SW480 (cell line): ENCODE results near the gene ZCCHC10.
"Not testable (repeated sequence)": the region's sequence is repeated elsewhere in the genome, so short reads cannot be mapped to it uniquely, and the experiment has no call there.

Experiments
- DNase-seq: peaks from one replicate; pipeline ENCODE4 v3.0.0-alpha.2; 2016; ENCODE audit warnings: low spot score

Gene ZCCHC10

DNA sequence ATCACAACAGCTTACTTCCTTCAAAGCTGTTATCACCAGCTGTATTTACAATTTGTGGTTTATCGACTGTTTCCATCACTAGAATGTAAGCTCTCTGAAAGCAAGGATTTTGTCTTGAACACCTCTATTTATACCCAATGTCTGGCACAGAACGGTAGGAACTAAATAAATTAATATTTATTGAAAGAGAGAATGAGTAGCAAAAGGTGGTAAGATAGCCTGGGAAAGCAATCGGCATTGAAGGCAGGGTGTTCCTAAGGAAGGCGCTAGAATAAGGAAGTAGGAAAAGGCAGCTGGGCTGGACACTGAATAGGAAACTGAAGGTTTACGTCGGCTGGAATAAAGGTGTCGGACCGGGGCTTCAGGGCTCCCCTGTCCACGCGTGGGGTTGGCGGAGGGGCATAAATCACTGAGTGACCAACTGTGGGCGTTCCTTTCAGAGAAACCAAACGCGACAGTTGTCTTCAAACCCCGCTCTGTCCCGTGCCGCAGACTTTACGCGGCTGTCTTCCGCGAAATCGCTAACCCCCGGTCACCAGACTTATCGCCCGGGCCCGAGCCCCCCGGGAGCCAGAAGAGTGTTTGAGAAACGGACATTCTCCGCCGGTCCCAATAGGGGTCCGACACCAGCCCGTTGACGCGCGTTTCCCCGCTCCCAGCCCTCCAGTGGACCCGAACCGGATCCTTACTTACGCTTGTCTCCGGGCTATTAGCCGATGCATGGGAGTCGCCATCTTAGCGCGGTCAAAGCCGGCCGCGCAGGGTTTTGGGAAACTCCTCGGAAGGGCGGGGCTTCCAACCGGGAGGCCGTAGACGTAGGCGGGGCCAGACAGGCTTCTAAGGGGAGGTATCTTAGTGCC is at the start of gene ZCCHC10:
ZCCHC10 (minus strand) TSS at position 746 of the 860 bp plus-strand sequence; CDS start at position 734, 12 bp downstream.
- DNase-seq = peak; percentile 88

DNA sequence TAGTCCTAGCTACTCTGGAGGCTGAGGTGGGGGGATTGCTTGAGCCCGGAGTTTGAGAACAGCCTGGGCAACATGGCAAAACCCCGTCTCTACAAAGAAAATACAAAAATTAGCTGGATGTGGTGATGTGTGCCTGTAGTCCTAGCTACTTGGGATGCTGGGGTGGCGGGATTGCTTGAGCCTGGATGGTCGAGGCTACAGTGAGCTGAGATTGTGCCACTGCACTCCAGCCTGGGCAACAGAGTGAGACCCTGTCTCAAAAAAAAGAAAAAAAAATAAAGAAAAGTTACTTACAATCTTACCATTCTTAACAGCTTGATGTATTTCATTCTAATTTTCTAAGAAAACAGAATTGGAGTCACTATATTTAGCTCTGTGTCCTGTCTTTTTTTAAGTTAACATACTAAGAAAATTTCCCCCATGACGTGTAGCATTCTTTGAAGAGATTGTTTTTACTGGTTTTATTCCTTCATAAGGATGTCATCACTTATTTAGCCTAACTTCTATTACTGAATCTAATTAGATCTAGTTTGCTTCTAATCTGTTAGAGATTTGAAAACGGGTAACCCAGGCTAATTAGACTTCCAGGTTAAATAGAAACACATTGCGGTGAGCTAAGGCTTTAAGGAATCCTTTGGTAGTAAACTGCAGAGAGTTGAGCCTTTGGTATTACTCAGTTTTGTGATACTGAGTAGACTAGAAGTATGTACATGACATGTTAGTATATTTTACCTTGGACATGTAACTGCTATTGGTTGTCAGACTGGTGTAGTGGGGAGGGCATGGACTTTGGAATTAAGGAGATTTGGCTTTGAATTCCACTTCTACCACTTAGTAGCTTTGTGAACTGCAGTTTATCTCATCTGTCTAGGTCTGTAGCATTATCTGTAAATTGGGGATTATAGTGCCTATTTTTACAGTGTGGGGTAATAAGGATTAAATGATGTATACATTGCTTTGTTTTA is 49.5 kb upstream of the ZCCHC10 start:
- no peak for DNase-seq

- peak; percentile 67 for DNase-seq
Measured at GRCh38 chr5:133072021-133072420, 45.7 kb upstream of the ZCCHC10 start.

- no peak for DNase-seq
Measured at GRCh38 chr5:133066045-133066444, 39.7 kb upstream of the ZCCHC10 start.

DNA sequence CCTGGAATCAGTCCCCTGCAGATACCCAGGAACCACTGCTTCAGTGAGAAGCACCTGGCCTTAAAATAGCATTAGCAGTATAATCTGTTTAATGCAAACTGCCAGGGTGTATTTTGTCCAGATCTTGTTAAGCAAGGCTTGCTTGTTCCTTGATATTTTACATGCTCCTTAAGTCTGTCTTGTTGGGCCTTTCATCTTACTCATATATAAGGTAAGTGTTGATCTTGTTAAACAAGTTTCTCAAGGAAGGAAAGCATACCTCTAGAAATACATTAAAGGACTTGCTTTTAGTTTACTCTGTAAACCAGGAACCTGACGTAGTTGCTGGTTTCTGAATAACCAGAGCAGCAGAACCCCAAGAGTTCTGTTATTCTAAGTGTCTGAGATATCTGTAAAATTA is 39.1 kb upstream of the ZCCHC10 start:
- DNase-seq = no peak

GRCh38 chr5:133063965-133064364 is 37.6 kb upstream of the ZCCHC10 start:
- DNase-seq = no peak

DNA sequence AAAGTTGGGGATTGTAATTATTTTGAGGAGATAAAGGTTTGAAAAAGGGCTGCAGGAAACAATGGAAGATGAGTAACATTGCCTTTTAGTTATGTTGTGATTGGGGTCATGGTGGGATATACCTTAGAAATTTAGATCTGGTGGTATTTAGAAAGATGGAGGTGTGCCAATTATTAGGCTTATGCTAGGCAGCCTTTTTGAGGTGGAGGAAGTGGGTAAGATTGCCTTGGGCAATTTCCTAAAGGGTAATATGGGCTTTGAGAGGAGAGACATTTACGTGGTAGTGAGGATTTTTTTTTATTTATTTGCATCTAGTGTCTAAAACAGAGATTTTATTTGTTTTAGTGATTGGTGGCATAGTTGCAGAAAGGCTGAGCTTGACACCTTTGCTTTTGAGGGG is 35.9 kb upstream of the ZCCHC10 start:
- DNase-seq = no peak

GRCh38 chr5:133059621-133060020 is 33.3 kb upstream of the ZCCHC10 start:
- no peak for DNase-seq

DNA sequence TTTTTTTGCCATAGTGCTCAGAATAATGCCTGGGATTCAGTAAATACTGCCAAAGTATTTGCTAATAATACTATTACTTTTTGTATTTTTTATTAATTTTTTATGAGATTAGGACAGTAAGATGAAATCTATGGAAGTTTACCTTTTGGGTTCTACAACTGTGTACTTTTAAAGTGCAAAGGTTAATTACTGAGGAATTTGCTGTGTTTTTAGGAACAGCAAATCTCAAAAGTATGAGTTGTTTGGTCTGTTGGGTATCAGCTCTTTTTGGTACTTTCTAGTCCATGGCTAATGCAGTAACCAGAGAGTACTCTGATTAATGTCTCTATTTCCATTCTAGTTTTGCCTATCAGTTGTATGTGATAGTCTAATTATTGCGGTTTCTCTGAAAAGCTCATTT is 30.5 kb upstream of the ZCCHC10 start:
- DNase-seq = no peak

DNA sequence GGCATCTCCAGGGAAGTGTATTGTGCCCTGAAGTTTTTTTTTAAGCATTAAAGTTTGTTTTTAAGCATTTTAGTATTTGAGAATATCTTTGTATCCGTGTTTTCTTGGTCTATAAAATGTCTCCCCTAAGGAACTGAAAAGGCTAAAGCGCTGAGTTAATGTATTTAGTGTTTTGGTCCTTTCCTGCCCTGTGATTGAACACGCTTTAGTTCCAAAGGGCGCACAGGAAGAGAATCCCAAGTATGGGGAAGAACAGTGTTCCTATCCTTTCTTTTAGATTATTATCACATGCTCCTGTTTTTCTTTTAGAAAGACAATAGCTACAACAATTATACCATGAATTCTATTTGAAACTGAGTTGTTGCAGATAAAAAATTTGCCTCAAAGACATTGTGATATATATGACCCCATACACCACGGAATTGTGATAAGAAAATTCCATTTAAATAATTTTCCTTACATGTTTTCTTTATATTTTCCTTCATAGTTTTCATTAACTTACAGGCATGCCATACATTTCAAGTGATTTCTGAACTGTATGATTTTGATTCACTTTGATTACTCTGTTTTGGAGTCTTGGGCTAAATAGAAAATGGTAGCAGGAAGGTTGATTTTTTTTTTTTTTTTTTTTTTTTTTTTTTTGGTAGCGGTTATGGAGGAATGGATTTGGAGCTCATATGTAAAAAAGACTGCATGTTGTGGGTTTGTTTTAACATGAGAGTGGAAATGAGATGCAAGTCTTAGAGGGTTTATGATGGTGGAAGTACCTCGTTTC is 28.5 kb upstream of the ZCCHC10 start:
- no peak for DNase-seq

DNA sequence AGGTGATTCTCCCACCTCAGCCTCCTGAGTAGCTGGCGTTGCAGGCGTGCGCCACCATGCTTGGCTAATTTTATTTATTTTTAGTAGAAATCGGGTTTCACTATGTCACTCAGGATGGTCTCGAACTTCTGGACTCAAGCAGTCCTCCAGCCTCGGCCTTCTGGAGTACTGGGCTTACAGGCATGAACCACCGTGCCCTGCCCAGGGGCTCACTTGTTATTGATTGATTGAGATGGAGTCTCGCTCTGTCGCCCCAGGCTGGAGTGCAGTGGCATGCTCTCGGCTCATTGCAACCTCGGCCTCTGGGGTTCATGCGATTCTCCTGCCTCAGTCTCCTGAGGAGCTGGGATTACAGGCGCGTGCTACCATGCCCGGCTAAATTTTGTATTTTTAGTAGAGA is 27.1 kb upstream of the ZCCHC10 start:
- no peak for DNase-seq

DNA sequence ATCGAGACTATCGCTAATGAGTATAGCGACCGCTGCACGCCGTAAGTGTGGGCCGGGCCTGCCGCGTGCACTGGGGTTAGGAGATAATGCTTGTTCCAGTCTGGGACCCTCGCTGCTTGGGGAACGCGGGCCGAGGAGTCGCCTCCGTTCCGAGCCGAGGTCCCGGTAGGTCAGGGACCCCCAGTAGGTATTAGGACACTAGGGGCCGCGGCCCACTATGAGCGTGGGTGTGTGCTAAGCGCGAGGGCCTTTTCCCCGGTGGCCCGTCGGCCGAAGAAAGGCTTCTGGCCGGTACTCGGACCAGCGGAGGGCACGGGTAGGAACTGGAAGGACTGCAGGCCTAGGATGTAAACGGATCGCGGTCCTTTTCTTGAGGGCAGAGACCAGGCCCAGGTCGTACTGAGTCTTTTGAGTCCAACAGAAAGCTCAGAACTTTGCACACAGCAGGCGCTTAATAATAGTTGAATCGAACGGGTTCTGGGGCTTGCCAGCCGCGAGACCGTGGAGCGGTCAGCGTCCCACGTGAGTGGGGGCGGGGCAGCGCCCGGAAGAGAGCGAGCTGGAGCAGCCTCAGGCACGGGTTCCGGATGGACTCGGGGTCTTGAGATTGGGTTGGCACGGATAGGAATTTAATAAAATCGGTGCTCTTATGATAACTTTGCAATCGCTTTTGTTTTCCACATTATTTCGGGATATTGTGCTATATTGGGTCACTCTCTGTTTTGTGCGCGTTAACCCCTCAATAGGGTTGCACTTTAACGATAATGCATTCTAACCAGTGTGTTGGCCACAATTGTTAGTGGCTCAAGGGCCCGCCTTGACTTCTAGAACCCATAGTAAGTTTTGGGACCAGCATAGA is 26.2 kb upstream of the ZCCHC10 start:
- no peak for DNase-seq

- peak; percentile 99 for DNase-seq
Measured at GRCh38 chr5:133051542-133052316, 25.4 kb upstream of the ZCCHC10 start, which contains the start of gene HSPA4. Gene HSPA4, plus strand, starts transcription at chr5:133052013. Its CDS starts 238 bp downstream, at chr5:133052251.

DNA sequence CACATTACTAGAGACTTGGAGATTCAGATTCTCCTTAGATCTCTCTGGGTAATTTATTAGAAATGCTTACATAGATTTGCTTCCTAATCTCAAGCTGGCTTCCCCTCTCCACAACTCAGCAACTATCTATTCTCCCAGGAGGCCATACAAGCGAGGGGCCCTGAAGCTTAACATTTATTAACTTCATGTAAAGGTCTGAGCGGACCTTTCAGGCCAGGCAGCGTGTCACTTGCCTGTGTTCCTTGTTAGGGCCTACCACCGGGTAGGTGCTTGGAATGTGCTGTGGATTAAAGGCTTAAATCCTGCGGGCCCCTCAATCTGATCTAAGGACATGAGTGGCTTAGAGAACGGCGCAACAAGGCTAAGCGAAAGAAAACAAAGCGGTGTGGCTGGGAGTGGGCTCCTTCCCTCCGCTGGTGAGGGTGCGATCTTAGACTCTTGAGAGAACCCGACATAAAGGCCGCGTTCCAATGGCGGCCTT is 24.8 kb upstream of the ZCCHC10 start:
- no peak for DNase-seq

DNA sequence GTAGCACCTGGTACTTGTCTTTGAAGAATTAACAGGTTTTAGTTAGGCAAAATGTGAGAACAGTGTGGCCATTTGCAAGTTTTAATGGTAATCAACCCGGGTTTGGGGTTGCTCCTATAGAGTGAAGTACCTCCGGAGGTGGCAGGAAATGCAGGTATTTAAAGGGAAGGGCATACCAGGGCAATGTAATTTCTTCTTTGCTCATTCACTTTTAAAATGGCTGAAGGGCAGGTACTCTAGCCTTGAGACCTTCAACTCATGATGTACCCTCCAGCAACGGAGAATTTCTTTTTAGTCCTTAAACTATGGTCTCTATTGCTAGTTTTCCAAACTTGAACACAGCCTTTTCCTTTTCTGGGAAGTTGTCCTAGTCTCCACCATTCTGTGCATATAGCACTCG is 24.2 kb upstream of the ZCCHC10 start:
- peak; percentile 50 for DNase-seq

- DNase-seq = no peak
Measured at GRCh38 chr5:133049726-133050048, 23.3 kb upstream of the ZCCHC10 start.

- no peak for DNase-seq
Measured at GRCh38 chr5:133048993-133049725, 22.8 kb upstream of the ZCCHC10 start.

- DNase-seq = no peak
Measured at GRCh38 chr5:133047404-133047803, 21.1 kb upstream of the ZCCHC10 start.

DNA sequence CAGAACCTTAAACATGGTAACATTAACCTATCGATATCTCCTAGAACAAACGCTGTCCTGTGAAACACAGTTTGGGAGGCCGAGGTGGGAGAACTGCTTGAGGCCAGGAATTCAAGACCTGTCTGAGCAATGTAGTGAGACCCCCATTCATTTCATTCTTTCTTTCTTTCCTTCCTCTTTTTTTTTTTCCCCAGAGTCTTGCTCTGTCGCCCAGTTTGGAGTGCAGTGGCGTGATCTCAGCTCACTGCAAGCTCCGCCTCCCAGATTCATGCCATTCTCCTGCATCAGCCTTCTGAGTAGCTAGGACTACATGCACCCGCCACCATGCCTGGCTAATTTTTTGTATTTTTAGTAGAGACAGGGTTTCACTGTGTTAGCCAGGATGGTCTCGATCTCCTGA is 20.2 kb upstream of the ZCCHC10 start:
- not testable (repeated sequence) for DNase-seq
